GM18499 (cell line): ENCODE data around the gene FAM78A.
"Not testable (repeated sequence)": the region's sequence is repeated elsewhere in the genome, so short reads cannot be mapped to it uniquely, and the experiment has no call there.

ENCODE experiments used
- ATAC-seq: cut with Tn5 transposase; IDR thresholded peaks from one replicate; pipeline ENCODE4 v1.9.1; 2021; ENCODE audit warnings: moderate number of reproducible peaks; ENCODE audit not compliant: insufficient read depth, unreplicated experiment

Gene FAM78A

DNA sequence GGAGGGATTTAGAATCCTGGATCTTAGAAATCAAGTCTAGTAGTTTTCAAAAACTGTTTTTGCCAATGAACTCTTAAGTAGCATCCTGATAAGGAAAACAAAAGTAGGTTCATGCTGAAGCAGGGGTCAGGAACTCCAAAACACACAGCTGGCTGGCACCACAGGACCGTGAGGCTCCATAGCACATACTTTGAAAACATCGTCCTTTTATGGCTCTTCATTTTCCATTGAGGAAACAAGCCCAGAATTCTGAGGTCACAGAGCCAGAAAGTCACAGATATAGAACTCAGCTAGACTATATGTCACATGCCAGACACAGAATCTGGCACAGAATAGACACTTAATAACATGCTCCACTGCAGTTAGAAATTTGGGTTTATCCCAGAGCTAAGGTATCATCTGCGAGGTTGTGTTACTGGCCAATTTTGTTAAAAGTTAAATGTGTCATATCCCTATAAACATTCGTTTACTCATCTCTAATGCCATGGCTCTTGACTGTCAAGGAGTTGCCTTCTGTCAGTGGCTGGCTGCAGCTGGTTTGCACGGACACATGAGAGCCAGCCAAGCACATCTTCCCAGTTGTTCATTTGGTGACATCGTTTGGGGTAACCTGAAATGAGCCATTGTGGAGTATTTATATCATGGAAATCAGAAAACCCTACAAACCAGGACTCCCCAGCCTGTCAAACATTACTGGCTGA, 58.8 kb downstream of the FAM78A start:
- no peak for ATAC-seq

GRCh38 chr9:131216806-131217205, 59.5 kb downstream of the FAM78A start:
- no peak for ATAC-seq

- no peak for ATAC-seq
Observed at GRCh38 chr9:131214876-131215275, 61.4 kb downstream of the FAM78A start.

DNA sequence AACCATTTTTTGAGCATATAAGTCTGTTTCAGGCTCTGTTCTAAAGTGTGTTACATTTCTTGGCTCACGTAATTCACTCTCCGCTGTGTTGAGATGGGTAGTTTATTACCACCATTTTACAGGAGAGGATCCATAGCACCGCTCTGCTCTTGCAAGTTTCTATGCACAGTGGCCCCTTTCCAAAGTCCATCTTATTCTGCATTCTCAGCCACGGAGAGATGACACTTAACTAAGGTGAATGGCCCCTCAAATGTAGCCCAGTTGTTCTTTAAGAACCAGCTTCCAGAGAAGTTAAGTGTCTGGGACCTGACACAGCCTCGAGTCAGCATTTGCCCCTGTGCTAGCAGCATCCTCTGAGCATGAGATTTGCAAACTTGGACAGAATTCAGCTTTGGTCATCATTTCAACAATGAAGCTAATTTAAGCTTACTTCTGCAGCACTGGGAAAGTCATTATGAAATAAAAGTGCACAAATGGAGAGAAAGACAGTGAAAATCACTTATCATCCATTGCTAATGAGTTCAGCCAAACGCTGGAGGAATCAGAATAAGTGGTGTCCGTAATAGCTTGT, 61.9 kb downstream of the FAM78A start:
- ATAC-seq, result no peak

DNA sequence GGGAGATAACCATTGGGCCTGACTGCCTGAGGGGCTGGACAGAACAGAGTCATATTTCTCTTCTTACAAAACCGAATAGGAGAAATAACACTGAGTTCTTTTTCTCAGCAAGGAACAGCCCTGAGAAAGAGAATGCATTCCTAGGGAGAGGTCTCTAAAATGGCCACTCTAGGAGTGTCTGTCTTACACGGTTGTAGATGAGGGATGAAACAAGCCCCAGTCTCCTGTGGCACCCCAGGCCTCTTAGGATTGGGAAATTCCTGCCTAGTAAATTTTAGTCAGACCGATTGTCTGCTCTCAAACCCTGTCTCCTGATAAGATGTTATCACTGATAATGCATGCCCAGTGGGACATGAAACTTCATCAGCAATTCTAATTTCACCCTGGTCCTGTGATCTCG, 64.4 kb downstream of the FAM78A start:
- ATAC-seq, result not testable (repeated sequence)
